H9 (cell line): ENCODE results near the gene HHAT. TPM values are rescaled to one million over a fixed set of nuclear protein-coding genes. Genes with fewer than 3 reads are reported as not detected.

ENCODE experiments used
- DNase-seq: peaks from one replicate; pipeline ENCODE4 v3.0.0-alpha.2; 2017
- H2AFZ ChIP-seq: one replicate; pipeline ENCODE4 v1.6.1; 2013; ENCODE audit warnings: mild to moderate bottlenecking, low read length, control low read depth, moderate library complexity
- H2AK5ac ChIP-seq: 2 replicates; pipeline ENCODE4 v1.6.1; 2013; ENCODE audit warnings: low read length, control low read depth, mixed read lengths; ENCODE audit not compliant: insufficient read length
- H2BK120ac ChIP-seq: one replicate; pipeline ENCODE4 v1.6.1; 2013; ENCODE audit warnings: low read depth, mild to moderate bottlenecking, low read length, control low read depth, inconsistent platforms; ENCODE audit not compliant: poor library complexity, severe bottlenecking
- H2BK12ac ChIP-seq: 2 replicates; pipeline ENCODE4 v1.6.1; 2013; ENCODE audit warnings: low read length, control low read depth, mixed read lengths, low read depth; ENCODE audit not compliant: insufficient read length
- H2BK15ac ChIP-seq: 2 replicates; pipeline ENCODE4 v1.6.1; 2013; ENCODE audit warnings: low read depth, low read length, control low read depth
- H2BK20ac ChIP-seq: one replicate; pipeline ENCODE4 v1.6.1; 2013; ENCODE audit warnings: low read depth, mild to moderate bottlenecking, low read length, control low read depth, inconsistent platforms; ENCODE audit not compliant: poor library complexity, severe bottlenecking
- H2BK5ac ChIP-seq: 2 replicates; pipeline ENCODE4 v1.6.1; 2013; ENCODE audit warnings: low read length, control low read depth, mixed read lengths; ENCODE audit not compliant: insufficient read length
- H3K14ac ChIP-seq: 2 replicates; pipeline ENCODE4 v1.6.1; 2013; ENCODE audit warnings: low read length, control low read depth; ENCODE audit not compliant: insufficient read depth
- H3K18ac ChIP-seq: 2 replicates; pipeline ENCODE4 v1.6.1; 2013; ENCODE audit warnings: low read depth, mild to moderate bottlenecking, mixed read lengths, low read length, control low read depth; ENCODE audit not compliant: insufficient read length
- H3K23ac ChIP-seq: 2 replicates; pipeline ENCODE4 v1.6.1; 2013; ENCODE audit warnings: low read length, control low read depth, mixed read lengths, low read depth; ENCODE audit not compliant: insufficient read length
- H3K23me2 ChIP-seq: 2 replicates; pipeline ENCODE4 v1.6.1; 2013; ENCODE audit warnings: low read depth, mild to moderate bottlenecking, mixed read lengths, low read length, control low read depth; ENCODE audit not compliant: insufficient read length, poor library complexity, severe bottlenecking
- H3K27ac ChIP-seq: 2 replicates; pipeline ENCODE4 v1.5.1; 2013; ENCODE audit warnings: low read length, control low read depth, mixed read lengths, low read depth; ENCODE audit not compliant: insufficient read length
- H3K27me3 ChIP-seq: 2 replicates; pipeline ENCODE4 v1.6.1; 2013; ENCODE audit warnings: low read length, control low read depth, inconsistent platforms; ENCODE audit not compliant: insufficient read depth
- H3K4ac ChIP-seq: 2 replicates; pipeline ENCODE4 v1.6.1; 2013; ENCODE audit warnings: low read depth, mild to moderate bottlenecking, control low read depth, inconsistent platforms, low read length, moderate library complexity
- H3K4me1 ChIP-seq: 2 replicates; pipeline ENCODE4 v1.6.1; 2013; ENCODE audit warnings: low read length, control low read depth, inconsistent platforms; ENCODE audit not compliant: insufficient read depth
- H3K4me2 ChIP-seq: 2 replicates; pipeline ENCODE4 v1.6.1; 2013; ENCODE audit warnings: low read length, control low read depth, mixed read lengths; ENCODE audit not compliant: insufficient read length, insufficient read depth
- H3K56ac ChIP-seq: 2 replicates; pipeline ENCODE4 v1.6.1; 2013; ENCODE audit warnings: low read depth, mild to moderate bottlenecking, mixed read lengths, low read length, control low read depth; ENCODE audit not compliant: insufficient read length
- H3K79me1 ChIP-seq: 2 replicates; pipeline ENCODE4 v1.6.1; 2013; ENCODE audit warnings: low read depth, mild to moderate bottlenecking, moderate library complexity, low read length, control low read depth, inconsistent platforms; ENCODE audit not compliant: insufficient read depth, poor library complexity, severe bottlenecking
- H3K79me2 ChIP-seq: 2 replicates; pipeline ENCODE4 v1.6.1; 2013; ENCODE audit warnings: low read length, control low read depth, inconsistent platforms; ENCODE audit not compliant: insufficient read depth
- H3K9ac ChIP-seq: 2 replicates; pipeline ENCODE4 v1.6.1; 2013; ENCODE audit warnings: low read length, control low read depth, mixed read lengths; ENCODE audit not compliant: insufficient read length; ENCODE audit errors: extremely low read depth
- H3K9me3 ChIP-seq: one replicate; pipeline ENCODE4 v1.6.1; 2013; ENCODE audit warnings: low read depth, low read length, inconsistent platforms; ENCODE audit not compliant: control insufficient read depth
- H3T11ph ChIP-seq: one replicate; pipeline ENCODE4 v1.6.1; 2013; ENCODE audit warnings: mild to moderate bottlenecking, low read length, control low read depth, inconsistent platforms
- H4K20me1 ChIP-seq: one replicate; pipeline ENCODE4 v1.6.1; 2013; ENCODE audit not compliant: control insufficient read depth, insufficient read length, insufficient read depth
- H4K5ac ChIP-seq: 2 replicates; pipeline ENCODE4 v1.6.1; 2013; ENCODE audit warnings: low read depth, mild to moderate bottlenecking, mixed read lengths, low read length, control low read depth; ENCODE audit not compliant: insufficient read length
- H4K8ac ChIP-seq: replicated peaks from 2 replicates; pipeline ENCODE4 v1.6.1; 2013; ENCODE audit warnings: low read length, control low read depth, mixed read lengths, low read depth; ENCODE audit not compliant: insufficient read length
- H4K91ac ChIP-seq: 2 replicates; pipeline ENCODE4 v1.6.1; 2013; ENCODE audit warnings: low read depth, mild to moderate bottlenecking, moderate library complexity, mixed read lengths, low read length, control low read depth; ENCODE audit not compliant: insufficient read length
- H3K27ac Mint-ChIP-seq, 3 experiments: 2 replicates in 2 of 3; 3 replicates in 1 of 3; pipeline ENCODE4 v1.8.0; 2020 to 2021; ENCODE audit warnings: mixed read lengths in 3 of 3, mild to moderate bottlenecking in 1 of 3, moderate library complexity in 1 of 3
- H3K27me3 Mint-ChIP-seq: 2 replicates; pipeline ENCODE4 v1.8.0; 2021; ENCODE audit warnings: low read depth, mild to moderate bottlenecking, moderate library complexity, mixed read lengths
- H3K36me3 Mint-ChIP-seq, 3 experiments: 2 replicates in 2 of 3; 3 replicates in 1 of 3; pipeline ENCODE4 v1.8.0; 2020 to 2021; ENCODE audit warnings: low read depth in 3 of 3, mixed read lengths in 3 of 3; ENCODE audit not compliant: insufficient read depth in 1 of 3
- H3K4me1 Mint-ChIP-seq, 2 experiments: 2 replicates each; pipeline ENCODE4 v1.8.0; 2020; ENCODE audit warnings: mixed read lengths in 2 of 2
- H3K4me3 Mint-ChIP-seq, 2 experiments: 2 replicates in 1 of 2; 3 replicates in 1 of 2; pipeline ENCODE4 v1.8.0; 2020 to 2021; ENCODE audit warnings: mild to moderate bottlenecking in 2 of 2, mixed read lengths in 2 of 2, moderate library complexity in 1 of 2
- H3K9me3 Mint-ChIP-seq, 2 experiments: 2 replicates in 1 of 2; 3 replicates in 1 of 2; pipeline ENCODE4 v1.8.0; 2020; ENCODE audit warnings: mild to moderate bottlenecking in 2 of 2, mixed read lengths in 2 of 2, moderate library complexity in 1 of 2
- CTCF ChIP-seq: fragments of 200-600 bp; sonication (generic); conservative IDR thresholded peaks from 3 replicates; pipeline ENCODE4 v1.8.0; 2021; ENCODE audit warnings: antibody characterized with exemption, mild to moderate bottlenecking
- WGBS: extraction: QIAGEN DNeasy Blood & Tissue Kit; methylation state at CpG from one replicate; pipeline ENCODE4 v1.1.7; 2013; ENCODE audit warnings: missing lambda C conversion rate, low lambda C conversion rate, mixed read lengths; ENCODE audit not compliant: insufficient read length; ENCODE audit errors: extremely low coverage; 5-methylcytosine and 5-hydroxymethylcytosine counted together
- total RNA-seq: library from RNA; stranded (reverse); gene quantifications from 2 replicates; pipeline ENCODE4 v1.2.1, GENCODE V29; 2021

HHAT gene
- total RNA-seq, 1 experiment from 2014 or later = 0.48 TPM

DNA sequence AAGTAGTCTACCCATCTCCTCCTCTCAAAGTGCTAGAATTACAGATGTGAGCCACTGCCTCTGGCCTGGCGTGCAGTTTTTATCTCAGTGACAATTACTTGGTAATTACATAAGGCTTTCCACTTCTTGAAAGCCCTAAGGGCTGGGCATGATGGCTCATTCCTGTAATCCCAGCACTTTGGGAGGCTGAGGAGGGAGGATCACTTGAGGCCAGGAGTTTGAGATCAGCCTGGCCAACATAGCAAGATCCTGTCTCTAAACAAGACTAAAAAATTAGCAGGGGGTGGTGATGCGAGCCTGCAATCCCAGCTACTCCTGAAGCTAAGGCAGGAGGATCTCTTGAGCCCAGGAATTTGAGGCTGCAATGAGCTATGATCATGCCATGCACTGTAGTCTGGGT, 7.7 kb downstream of the HHAT start:
- no peaks in the 10 kb centered on the region; a peak in 1 of 4 replicates for H3K4me1 Mint-ChIP-seq
- no peak overlapping the region for H2BK20ac ChIP-seq
- no peak overlapping the region for H3K4me2 ChIP-seq
- no peak overlapping the region for H2BK12ac ChIP-seq
- no peak for DNase-seq
- H3K27ac Mint-ChIP-seq = no peak overlapping the region
- no peaks in the 10 kb centered on the region for H4K20me1 ChIP-seq
- peaks cover 98% of the 10 kb centered on the region for H3K27me3 Mint-ChIP-seq
- no peaks in the 10 kb centered on the region for H3K9me3 Mint-ChIP-seq
- TF ChIP-seq CTCF = no peak
- no peak overlapping the region for H3K18ac ChIP-seq
- H3K4ac ChIP-seq = no peak overlapping the region
- no peak overlapping the region for H4K8ac ChIP-seq
- H3K36me3 Mint-ChIP-seq = no peaks in the 10 kb centered on the region
- H3K4me3 Mint-ChIP-seq = no peak overlapping the region
- no peaks in the 10 kb centered on the region for H3K4me1 ChIP-seq
- H2BK120ac ChIP-seq = no peak overlapping the region
- WGBS = no CpG with 5 or more reads among the region's 2 CpGs
- H3K14ac ChIP-seq = no peak overlapping the region
- no peaks in the 10 kb centered on the region for H3K23me2 ChIP-seq
- no peak overlapping the region for H3K9ac ChIP-seq
- H4K5ac ChIP-seq = no peak overlapping the region
- no peak overlapping the region for H2AFZ ChIP-seq
- H3K9me3 ChIP-seq = no peaks in the 10 kb centered on the region
- no peak overlapping the region for H3K27ac ChIP-seq
- no peak overlapping the region for H2BK15ac ChIP-seq
- no peak overlapping the region for H3K56ac ChIP-seq
- H2AK5ac ChIP-seq = no peak overlapping the region
- H3K79me2 ChIP-seq = no peaks in the 10 kb centered on the region
- no peak overlapping the region for H3T11ph ChIP-seq
- H4K91ac ChIP-seq = no peak overlapping the region
- H3K27me3 ChIP-seq = peaks cover 26% of the 10 kb centered on the region
- H3K79me1 ChIP-seq = no peaks in the 10 kb centered on the region
- no peak overlapping the region for H2BK5ac ChIP-seq
- H3K23ac ChIP-seq = no peak overlapping the region
